Testis (tissue), 2 donors: ENCODE measurements around the gene ZFYVE28.

Source experiments
- POLR2A ChIP-seq: fragments of 450-650 bp; IDR thresholded peaks from one replicate; pipeline ENCODE4 v1.6.1; 2017; ENCODE audit warnings: antibody characterized with exemption, mild to moderate bottlenecking, moderate library complexity
- TF ChIP-seq, protein P1 (sequence below), 3 experiments: fragments of 450-650 bp in 2 of 3; fragments of 200-600 bp in 1 of 3; sonication (generic) in 1 of 3; IDR thresholded peaks; one replicate each; pipeline ENCODE4 v1.5.1; 2016 to 2019; ENCODE audit warnings: antibody characterized with exemption in 3 of 3, mild to moderate bottlenecking in 2 of 3, moderate library complexity in 1 of 3

DNA sequence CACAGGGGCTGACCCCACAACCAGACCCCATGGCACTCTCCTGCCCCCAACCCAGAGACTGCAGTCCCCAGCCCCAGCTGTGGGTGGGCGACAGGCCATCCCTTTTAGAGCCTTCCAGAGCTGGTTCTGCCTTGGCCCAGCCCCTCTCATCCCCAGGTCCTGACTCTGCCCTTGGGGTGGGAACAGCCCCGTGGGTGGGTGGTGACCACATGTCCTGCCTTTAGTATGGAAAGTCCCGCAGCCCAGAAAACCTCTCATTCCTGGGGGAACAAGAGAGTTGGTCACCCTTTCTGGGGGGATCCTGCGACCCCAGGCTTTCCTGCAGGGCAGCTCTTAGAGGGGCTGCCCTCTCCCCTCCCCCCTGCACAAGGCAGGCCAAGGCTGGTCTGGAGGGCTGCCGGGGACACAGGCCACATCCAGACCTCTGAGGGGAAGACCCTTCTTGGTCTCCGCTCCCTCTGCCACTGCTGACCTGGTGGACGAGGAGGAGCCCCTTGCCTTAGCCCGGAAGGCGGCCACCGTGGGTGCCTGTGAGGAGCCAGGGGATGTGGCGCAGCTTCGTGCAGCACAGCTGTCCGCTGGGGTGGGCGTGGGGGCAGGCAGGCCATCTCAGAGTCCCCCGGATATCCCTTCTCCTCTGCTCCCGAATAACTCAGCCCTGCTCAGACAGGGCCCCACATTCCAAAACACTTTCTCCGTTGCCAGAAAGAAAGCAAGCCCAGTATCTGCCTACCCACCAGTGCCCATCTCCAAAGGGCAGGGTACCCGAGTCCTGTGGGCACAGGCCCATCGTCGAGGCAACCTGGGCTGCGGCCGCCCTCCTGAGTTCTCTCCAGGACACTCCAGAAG is 149.9 kb downstream of the ZFYVE28 start:
- TF ChIP-seq, protein P1, sequence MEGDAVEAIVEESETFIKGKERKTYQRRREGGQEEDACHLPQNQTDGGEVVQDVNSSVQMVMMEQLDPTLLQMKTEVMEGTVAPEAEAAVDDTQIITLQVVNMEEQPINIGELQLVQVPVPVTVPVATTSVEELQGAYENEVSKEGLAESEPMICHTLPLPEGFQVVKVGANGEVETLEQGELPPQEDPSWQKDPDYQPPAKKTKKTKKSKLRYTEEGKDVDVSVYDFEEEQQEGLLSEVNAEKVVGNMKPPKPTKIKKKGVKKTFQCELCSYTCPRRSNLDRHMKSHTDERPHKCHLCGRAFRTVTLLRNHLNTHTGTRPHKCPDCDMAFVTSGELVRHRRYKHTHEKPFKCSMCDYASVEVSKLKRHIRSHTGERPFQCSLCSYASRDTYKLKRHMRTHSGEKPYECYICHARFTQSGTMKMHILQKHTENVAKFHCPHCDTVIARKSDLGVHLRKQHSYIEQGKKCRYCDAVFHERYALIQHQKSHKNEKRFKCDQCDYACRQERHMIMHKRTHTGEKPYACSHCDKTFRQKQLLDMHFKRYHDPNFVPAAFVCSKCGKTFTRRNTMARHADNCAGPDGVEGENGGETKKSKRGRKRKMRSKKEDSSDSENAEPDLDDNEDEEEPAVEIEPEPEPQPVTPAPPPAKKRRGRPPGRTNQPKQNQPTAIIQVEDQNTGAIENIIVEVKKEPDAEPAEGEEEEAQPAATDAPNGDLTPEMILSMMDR (IDR thresholded peaks at IDR 0.05) = no peak
- TF ChIP-seq POLR2A = no peak
